HK-2 (cell line): ENCODE measurements around the gene PIANP.
"Not testable (repeated sequence)": the region's sequence is repeated elsewhere in the genome, so short reads cannot be mapped to it uniquely, and the experiment has no call there.

Source experiments
- DNase-seq: peaks from one replicate; pipeline ENCODE4 v3.0.0-alpha.2; 2018; ENCODE audit not compliant: unreplicated experiment

The PIANP gene, protein sequence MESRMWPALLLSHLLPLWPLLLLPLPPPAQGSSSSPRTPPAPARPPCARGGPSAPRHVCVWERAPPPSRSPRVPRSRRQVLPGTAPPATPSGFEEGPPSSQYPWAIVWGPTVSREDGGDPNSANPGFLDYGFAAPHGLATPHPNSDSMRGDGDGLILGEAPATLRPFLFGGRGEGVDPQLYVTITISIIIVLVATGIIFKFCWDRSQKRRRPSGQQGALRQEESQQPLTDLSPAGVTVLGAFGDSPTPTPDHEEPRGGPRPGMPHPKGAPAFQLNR

DNA sequence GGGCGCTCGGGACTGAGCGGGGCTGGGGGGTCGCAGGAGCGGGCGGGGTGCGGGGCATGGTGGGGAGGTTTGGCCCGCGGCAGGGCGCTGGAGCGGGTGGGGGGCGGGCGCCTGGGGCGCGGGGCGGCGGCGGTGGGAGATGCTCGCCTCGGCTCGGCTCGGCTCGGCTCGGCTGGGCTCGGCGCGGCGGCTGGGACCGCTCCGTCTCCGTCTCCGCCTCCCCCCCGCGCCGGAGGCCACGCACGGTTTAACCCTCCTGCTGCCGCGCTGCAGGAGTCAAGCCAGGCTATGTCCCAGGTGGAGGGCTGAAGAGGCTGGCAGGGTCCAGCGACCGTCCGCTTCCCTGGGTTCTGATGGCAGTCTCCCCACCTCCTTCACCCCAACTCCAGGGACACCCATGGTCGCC lies at the start of gene PIANP:
PIANP (minus strand) TSS at position 170 of the 406 bp plus-strand sequence. CDS start 2,754 bp downstream, outside the sequence.
- DNase-seq, result peak; percentile 32

DNA sequence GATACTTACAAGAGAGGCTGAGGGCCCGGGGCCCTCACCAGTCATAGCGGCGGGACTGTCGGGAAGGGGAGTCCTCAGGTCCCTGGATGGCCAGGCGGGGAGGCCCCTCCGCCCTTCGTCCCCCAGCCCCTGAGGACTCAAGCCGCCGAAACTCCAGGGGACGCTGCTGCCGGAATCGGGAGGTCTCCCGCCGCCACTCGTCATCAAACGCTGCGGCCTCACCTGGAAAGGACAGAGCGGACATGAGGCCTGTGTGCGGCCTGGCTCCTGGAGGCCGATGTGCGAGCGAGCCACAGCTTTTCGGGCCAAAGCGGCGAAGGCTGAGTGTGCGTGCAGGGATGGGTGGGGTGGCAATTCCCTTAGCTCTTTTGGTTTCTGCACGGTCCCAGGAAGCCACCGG lies 48.1 kb upstream of the PIANP start:
- no peak for DNase-seq

DNA sequence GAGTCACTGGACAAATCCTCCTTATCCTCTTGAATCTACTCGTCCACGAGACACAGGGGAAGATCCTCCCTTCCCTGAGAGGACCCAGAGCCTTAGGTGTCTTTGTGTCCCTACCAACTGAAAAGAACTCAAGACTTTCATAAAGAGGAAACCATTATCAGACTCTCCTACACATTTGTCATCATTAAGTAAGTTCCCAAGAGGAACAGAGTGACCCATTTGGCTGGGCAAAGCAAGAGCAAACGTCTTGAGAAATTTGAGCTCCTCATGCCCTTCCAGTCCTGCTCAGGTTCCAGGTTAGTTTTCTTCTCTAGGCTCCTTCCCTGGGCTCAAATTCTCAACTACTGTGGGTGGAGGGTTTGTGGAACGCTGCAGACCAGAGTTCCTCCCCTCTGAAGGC lies 46.6 kb upstream of the PIANP start:
- DNase-seq, result no peak

DNA sequence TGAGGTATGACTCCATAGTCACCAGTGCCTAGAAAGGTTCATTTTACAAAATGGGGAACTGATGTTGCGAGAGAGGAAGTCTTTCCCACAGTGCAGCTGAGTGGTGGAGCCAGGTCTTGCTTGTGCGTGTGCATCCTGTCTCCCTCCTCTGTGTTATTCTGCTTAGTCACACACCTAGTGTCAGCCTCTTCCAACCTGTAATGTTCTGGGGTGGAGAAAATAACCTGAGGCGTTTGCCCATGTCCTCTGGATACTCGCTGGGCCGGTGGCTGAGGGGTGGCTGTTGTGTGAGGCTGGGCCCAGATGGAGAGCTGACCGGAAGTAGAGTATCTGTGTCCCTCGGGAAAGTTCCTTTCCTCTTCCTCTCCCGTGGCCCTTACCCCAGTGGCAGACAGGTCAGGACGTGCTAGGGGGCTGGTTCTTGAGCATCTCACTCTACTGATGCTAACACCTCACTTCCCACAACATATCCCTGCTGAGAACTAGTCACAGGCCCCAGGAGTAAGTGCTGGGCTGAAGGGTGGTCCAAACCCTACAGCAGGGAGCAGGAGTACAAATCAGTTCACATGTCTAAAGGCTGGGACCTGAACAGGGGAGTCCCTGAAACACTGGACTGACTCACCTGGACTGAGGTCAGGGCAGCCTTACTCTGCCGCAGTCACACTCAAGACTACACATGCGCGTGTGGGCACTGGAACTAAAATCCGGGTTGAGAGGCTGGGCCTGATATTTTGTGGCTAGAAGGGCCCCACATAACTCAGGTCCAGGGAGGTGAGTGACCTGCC lies 45.3 kb upstream of the PIANP start:
- peak; percentile 11 for DNase-seq

DNA sequence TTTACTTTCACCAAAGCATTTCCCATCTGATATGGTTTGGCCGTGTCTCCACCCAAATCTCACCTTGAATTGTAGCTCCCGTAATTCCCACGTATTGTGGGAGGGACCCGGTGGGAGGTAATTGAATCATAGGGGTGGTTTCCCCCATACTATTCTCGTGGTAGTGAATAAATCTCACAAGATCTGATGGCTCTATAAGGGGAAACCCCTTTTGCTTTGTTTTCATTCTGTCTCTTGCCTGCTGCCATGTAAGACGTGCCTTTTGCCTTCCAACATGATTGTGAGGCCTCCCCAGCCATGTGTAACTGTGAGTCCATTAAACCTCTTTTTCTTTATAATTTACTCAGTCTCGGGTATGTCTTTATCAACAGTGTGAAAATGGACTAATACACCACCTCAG lies 42.7 kb upstream of the PIANP start:
- DNase-seq, result not testable (repeated sequence)

DNA sequence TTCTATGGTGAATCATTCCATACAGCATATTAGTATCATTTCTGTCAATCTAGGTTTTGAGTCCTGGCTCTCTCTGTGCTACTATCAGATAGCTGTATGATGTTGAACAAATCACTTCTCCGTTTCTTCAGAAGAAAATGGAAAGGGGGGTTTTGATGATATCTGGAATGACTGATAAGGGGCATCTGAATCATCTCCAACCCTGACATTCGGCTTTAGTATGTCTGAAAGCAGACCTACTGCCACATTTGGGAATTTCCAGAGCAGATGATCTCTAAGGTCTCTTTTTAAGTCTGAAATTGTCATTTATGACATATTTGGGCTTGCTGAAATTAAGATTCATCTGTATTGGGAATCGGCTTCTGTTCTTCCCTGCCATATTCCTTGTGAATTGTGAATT lies 42.2 kb upstream of the PIANP start:
- no peak for DNase-seq

DNA sequence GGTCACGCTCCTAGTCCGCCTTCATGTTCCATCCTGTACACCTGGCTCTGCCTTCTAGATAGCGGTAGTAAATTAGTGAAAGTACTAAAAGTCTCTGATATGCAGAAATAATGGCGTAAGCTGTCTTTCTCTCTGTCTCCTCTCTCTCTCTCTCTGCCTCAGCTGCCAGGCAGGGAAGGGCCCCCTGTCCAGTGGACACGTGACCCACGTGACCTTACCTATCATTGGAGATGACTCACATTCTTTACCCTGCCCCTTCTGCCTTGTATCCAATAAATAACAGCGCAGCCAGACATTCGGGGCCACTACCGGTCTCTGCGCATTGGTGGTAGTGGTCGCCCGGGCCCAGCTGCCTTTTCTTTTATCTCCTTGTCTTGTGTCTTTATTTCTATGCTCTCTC lies 41.5 kb upstream of the PIANP start:
- not testable (repeated sequence) for DNase-seq

DNA sequence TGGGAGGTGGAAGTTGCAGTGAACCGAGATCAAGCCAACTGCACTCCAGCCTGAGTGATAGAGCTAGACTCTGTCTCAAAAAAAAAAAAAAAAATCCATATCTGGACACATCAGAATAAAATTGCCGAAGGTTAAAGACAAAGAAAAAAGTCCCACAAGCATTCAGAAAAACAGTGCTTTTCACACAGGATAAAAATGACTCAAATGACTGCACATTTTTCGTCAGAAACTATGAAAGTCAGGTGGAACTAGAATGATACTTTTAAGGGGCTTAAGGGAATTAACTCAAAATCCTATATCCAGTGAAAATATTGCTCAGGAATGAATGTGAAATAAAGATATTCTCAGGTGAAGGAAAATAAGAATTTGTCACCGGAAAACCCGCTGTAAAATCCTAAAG lies 36.1 kb upstream of the PIANP start:
- DNase-seq, result no peak

DNA sequence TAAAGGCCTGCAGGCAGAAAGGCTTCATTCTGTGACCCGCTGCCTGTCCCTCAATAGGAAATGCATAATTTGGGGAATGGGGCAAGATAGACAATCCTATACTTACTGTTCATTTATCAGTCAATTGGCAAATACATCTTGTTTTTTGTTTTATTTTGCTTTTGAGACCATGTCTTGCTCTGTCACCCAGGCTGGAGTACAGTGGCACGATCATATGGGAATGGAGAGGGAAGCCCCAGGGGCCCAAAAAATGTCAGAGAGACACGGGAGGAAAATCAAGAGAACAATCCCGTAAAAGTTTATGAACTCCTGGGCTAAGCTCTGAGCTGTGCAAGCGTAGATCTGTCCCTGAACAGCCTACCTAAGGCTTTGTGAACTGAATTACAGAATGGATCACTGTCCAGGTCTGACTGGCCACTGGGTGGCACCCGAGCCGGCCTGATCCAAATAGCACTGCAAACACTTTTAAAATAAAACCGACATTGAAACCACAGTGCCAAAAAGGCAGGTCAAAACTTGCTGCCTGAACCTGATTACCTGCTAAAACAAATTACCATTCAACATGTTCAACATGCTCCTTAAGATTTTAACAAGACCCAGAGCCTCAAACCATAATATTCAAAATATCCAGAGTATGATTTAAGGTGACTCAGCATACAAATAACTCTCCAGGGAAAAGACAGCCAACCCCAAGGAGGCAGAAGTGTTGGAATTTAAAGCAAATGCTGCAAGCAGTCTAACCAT lies 35.0 kb upstream of the PIANP start:
- DNase-seq, result peak; percentile 54

DNA sequence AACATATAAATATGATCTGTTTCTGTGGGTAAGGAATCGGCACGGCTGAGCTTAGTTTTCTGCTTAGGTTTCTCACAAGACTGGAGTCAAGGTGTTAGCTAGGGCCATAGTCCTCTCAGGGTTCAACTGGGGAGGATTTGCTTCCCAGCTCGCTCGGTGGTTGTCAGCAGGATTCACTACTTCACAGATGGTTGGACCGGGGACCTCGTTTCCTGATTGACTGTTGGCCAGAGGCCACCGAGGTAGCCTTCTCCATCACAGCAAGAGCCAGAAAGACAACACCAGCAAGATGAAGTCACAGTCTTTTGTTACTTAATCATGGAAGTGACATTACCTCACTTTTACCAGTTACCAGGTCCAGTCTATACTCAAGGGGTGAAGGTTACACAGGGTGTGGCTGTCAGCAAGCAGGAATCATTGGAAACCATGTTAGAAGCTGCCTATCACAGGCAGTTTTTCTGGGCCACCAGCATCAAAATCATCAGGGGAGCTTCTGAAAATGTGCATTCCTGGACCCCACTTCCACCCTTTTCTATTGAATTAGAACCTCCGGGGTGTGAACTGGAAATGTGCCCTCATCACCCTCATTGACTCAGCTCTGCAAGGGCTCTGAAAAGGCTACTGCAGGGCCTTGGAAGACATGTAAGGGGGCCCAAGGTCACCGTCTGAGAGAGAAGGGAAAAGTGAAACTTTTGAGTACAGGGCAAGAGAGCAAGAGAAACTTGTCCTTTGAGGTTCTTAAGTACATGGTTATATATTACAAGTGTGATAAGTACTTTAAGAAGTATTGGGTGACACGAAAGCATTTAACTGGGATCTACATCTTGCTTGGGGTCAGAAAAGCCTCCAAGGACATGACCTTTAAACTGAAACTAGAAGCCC lies 34.1 kb upstream of the PIANP start:
- no peak for DNase-seq

DNA sequence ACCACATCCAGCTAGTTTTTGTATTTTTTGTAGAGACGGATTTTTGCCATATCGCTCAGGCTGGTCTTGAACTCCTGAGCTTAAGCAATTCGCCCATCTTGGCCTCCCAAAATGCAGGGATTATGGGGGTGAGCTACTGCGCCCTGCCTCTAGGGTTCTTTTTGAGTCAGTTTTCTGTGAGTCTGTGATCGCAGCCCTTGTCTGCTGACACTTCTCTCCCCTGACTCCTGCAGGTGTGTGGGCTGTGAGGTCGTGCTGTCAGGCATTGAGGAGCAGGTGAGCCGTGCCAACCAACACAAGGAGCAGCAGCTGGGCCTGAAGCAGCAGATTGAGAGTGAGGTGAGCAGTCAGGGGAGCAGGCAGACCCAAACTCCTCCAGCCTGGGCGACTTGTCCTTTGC lies 29.6 kb upstream of the PIANP start:
- no peak for DNase-seq

DNA sequence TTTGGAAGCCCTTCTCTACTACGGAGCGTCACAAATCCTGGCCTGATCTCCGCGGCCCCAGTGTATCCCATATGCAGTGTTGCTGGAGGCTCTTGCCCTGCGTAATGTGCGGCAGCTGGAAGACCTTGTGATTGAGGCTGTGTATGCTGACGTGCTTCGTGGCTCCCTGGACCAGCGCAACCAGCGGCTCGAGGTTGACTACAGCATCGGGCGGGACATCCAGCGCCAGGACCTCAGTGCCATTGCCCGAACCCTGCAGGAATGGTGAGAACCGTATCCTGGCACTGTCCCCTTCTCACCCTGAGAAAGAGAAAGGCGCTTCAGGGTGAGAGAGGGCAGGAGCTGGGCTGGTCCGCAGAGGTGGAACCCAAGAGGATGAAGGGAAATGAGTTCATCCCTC lies 28.6 kb upstream of the PIANP start:
- no peak for DNase-seq

DNA sequence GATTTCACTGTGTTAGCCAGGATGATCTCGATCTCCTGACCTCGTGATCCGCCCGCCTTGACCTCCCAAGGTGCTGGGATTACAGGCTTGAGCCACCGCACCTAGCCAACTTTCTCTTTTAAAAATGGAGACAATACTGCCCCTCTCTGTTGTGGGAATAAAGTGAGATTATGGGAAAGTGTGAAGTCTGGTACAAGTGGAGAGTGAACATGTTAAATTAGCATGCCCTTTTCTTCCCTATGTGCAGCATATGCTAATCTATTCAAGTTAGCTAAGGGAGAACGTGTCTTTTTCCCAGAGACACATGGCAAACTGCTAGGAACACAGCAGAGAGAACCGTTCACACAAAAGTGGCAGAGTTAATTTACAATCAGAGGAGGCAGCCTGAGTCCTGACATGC lies 24.7 kb upstream of the PIANP start:
- DNase-seq, result no peak

DNA sequence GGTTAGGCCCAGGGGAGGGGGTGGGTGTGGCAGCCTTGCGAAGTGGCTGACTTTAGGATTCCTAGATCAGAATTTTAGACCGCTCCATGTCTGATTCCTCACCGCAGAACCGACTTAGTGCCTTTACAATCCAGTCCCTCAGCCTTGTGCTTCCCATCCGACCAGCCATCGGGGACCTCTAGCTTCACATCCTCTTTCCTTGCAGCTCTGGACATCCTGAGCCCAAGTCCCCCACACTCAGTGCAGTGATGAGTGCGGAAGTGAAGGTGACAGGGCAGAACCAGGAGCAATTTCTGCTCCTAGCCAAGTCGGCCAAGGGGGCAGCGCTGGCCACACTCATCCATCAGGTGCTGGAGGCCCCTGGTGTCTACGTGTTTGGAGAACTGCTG lies 23.8 kb upstream of the PIANP start:
- peak; percentile 56 for DNase-seq

DNA sequence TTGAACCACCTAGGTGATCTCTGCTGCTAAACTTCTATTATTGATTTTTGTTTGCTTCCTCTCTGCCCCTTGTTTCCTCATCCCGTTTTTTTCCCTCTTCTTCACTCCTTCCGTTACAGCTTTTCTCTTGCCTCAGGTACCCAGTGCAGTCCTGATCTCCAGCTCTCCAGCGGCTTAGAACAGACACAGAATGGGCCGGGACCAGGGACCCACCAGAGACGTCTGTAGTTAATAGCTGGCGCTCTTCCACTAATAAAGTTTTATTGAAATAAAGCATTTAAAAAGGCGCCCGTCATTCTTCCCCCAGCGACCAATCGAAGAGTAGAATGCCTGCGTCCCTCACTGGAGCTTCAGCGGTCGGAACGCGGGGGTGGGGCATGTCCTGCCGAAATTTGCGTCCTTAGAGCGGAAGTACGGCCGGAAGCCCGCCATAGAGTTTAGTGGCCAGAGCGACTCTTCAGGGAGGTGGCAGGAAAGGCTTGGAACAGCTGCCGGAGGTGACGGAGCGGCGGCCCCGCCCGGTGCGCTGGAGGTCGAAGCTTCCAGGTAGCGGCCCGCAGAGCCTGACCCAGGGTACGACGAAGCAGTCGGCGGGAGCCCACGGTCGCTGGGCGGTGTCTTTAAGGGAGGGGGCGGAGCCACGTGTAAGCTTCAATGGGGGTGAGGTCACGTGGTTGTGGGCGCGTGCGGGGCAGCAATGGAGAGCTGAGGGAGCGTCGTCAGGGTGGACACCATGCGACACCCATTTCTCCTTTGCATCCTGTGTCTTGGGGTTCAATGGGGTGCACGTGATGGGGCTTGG lies 23.2 kb upstream of the PIANP start, which contains the start of gene COPS7A:
COPS7A (plus strand) TSS at position 440 of the 802 bp plus-strand sequence. CDS start 611 bp downstream, outside the sequence.
- DNase-seq, result peak; percentile 99

DNA sequence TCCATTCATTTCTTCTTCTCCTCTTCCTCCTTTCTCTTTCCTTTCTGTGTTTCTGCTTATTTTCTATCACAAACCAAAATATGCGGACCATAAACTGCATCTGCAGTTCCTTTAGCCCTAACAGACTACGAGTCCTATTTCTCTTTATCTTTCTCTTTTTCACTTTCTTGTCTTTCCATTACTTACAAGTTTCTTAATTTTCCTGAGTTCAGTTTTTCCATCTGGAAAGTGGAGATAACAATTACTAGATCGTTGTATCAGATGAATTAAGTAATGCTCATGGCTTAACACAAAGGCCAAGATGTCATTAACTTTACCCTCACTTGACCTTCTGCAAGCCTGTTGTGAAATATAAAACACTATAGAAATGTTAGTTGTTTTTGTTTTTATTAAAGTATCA lies 22.2 kb upstream of the PIANP start:
- DNase-seq, result no peak

DNA sequence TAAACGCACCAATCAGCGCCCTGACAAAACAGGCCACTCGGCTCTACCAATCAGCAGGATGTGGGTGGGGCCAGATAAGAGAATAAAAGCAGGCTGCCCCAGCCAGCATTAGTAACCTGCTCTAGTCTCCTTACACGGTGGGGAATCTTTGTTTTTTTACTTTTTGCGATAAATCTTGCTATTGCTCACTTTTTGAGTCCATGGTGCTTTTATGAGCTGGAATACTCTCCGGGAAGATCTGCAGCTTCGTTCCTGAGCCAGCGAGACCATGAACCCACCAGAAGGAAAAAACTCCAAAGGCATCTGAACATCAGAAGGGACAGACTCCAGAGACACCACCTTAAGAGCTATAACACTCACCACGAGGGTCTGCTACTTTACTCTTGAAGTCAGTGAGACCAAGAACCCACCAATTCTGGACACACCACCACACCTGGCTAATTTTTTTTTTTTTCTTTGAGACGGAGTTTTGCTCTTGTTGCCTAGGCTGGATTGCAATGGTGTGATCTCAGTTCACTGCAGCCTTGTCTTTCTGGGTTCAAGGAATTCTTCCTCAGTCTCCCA lies 16.3 kb upstream of the PIANP start:
- DNase-seq, result no peak

DNA sequence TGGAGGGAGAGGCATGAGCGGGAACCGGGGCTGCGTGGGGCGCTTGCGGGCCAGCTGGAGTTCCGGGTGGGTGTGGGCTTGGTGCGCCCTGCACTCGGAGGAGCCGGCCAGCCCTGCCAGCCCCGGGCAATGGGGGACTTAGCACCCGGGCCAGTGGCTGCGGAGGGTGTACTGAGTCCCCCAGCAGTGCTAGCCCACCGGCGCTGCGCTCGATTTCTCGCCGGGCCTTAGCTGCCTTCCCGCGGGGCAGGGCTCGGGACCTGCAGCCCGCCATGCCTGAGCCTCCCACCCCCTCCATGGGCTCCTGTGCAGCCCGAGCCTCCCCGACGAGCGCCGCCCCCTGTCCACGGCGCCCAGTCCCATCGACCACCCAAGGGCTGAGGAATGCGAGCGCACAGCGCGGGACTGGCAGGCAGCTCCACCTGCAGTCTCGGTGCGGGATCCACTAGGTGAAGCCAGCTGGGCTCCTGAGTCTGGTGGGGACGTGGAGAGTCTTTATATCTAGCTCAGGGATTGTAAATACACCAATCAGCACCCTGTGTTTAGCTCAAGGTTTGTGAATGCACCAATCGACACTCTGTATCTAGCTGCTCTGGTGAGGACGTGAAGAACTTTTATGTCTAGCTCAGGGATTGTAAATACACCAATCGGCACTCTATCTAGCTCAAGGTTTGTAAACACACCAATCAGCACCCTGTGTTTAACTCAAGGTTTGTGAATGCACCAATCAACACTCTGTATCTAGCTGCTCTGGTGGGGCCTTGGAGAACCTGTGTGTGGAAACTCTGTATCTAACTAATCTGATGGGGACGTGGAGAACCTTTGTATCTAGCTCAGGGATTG lies 15.6 kb upstream of the PIANP start:
- not testable (repeated sequence) for DNase-seq

DNA sequence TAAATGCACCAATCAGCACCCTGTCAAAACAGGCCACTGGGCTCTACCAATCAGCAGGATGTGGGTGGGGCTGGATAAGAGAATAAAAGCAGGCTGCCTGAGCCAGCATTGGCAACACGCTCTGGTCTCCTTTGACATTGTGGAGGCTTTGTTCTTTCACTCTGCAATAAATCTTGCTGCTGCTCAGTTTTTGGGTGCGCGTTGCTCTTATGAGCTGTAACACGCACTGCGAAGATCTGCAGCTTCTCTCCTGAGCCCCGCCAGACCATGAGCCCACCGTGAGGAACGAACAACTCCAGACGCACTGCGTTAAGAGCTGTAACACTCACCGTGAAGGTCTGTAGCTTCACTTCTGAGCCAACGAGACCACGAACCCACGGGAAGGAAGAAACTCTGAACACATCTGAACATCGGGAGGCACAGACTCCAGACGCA lies 8.4 kb upstream of the PIANP start:
- DNase-seq, result no peak
